Neural cell (in vitro differentiated cells): ENCODE measurements around the gene EDIL3.

Experiments
- EZH2 ChIP-seq: fragments of 200-600, 300-800 bp; shearing (Covaris generic), sonication (generic); IDR thresholded peaks from 2 replicates; pipeline ENCODE4 v1.6.1; 2014; ENCODE audit warnings: antibody characterized with exemption, low read length, borderline replicate concordance, mild to moderate bottlenecking; ENCODE audit not compliant: insufficient read depth, poor library complexity, severe bottlenecking
- POLR2AphosphoS5 ChIP-seq: IDR thresholded peaks from 2 replicates; pipeline ENCODE4 v1.6.1; 2012
- SMC3 ChIP-seq: fragments of 450-650 bp; conservative IDR thresholded peaks from 2 replicates; pipeline ENCODE4 v1.6.1; 2014; ENCODE audit warnings: antibody characterized with exemption, mild to moderate bottlenecking, moderate library complexity; ENCODE audit not compliant: poor library complexity
- TAF1 ChIP-seq: IDR thresholded peaks from 2 replicates; pipeline ENCODE4 v1.6.1; 2012; ENCODE audit warnings: low read depth
- TF ChIP-seq, protein P1 (sequence below): fragments of 450-650 bp; IDR thresholded peaks from 2 replicates; pipeline ENCODE4 v1.5.1; 2014; ENCODE audit warnings: antibody characterized with exemption, mild to moderate bottlenecking, moderate library complexity; ENCODE audit not compliant: poor library complexity, severe bottlenecking

DNA sequence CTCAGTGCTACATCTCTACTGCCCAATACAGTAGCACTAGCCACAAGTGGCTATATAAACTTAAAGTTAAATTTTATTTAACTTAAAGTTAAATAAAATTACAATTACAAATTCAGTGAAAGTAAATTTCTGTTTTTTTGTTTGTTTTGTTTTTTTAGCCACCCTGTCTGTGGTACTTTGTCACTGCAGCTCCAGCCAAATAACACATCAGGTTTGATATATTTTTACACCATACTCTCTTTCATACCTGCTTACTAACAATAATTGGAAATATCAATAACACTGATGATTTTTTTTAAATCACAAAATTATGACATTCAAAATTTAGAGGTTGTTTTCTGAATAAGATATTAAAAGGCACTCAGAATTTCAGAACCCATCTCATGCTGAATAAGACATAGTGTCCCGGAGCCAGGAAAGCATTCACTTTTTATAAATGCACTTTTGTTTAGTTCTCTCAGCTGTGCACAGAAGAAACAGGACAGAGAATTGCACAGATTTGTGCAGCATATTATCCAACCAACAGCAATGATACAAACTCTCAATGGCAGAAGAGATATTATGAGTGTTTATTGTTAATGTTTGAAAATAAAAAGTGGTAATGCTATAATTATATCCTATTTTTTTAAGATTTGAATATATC lies 92.6 kb downstream of the EDIL3 start:
- TF ChIP-seq, protein P1, sequence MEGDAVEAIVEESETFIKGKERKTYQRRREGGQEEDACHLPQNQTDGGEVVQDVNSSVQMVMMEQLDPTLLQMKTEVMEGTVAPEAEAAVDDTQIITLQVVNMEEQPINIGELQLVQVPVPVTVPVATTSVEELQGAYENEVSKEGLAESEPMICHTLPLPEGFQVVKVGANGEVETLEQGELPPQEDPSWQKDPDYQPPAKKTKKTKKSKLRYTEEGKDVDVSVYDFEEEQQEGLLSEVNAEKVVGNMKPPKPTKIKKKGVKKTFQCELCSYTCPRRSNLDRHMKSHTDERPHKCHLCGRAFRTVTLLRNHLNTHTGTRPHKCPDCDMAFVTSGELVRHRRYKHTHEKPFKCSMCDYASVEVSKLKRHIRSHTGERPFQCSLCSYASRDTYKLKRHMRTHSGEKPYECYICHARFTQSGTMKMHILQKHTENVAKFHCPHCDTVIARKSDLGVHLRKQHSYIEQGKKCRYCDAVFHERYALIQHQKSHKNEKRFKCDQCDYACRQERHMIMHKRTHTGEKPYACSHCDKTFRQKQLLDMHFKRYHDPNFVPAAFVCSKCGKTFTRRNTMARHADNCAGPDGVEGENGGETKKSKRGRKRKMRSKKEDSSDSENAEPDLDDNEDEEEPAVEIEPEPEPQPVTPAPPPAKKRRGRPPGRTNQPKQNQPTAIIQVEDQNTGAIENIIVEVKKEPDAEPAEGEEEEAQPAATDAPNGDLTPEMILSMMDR, result no peak
- TF ChIP-seq POLR2AphosphoS5 (no peak), EZH2 (no peak), TAF1 (no peak), SMC3 (no peak)
